HG03064 (cell line): Measurements from ENCODE around the gene CACNA1H.
"Not testable (repeated sequence)": the region's sequence is repeated elsewhere in the genome, so short reads cannot be mapped to it uniquely, and the experiment has no call there.

ENCODE experiments used
- ATAC-seq: cut with Tn5 transposase; IDR thresholded peaks from one replicate; pipeline ENCODE4 v1.9.1; 2021; ENCODE audit warnings: low read depth; ENCODE audit not compliant: unreplicated experiment

Gene CACNA1H

GRCh38 chr16:1185460-1186207 is 32.7 kb downstream of the CACNA1H start:
- ATAC-seq, result not testable (repeated sequence)

GRCh38 chr16:1188432-1189189 is 35.7 kb downstream of the CACNA1H start:
- ATAC-seq, result no peak

GRCh38 chr16:1189455-1189854 is 36.5 kb downstream of the CACNA1H start:
- no peak for ATAC-seq

DNA sequence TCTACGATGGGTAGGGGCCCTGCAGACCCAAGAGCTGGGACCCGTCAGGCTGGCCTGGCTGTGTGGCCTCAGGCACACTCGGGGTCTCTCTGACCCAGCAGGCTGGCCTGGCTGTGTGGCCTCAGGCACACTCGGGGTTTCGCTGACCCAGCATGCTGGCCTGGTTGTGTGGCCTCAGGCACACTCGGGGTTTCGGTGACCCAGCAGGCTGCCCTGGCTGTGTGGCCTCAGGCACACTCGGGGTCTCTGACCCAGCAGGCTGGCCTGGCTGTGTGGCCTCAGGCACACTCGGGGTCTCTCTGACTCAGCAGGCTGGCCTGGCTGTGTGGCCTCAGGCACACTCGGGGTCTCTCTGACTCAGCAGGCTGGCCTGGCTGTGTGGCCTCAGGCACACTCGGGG is 37.9 kb downstream of the CACNA1H start:
- not testable (repeated sequence) for ATAC-seq

DNA sequence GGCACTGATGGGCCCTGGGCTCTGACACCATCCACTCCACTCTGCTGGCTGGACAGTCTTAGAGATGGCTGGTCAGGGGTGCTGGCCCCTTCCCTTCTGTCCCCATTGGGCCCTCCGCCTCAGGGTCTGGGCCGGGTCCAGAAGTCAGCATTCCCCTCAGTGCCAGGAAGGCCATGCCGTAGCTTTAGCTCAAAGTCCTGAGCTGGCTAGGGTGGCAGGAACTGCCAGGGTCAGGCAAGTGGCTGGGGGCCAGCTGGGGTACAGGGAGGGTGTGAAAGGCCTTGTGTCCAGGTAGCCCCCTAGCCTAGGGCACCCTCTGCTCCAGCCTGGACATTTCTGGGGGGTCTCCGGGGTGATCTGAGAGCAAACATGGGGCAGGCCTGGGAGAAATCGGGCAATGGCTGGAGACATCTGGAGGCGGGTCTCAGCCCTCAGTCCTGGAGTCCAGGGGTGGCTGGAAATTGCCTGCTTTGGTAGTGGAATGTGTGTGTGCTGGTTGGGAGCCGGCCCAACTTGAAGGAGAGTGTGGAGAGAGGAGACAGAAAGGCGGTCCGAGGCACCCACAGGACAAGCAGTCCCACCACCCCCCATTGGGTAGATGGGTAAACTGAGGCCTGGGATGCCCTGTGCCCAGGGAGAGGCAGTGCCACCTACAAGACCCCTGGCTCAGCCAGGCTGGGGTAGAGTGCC is 39.6 kb downstream of the CACNA1H start:
- no peak for ATAC-seq

- no peak for ATAC-seq
Observed at GRCh38 chr16:1193143-1193824, 40.4 kb downstream of the CACNA1H start.

GRCh38 chr16:1193825-1194581 is 41.1 kb downstream of the CACNA1H start:
- no peak for ATAC-seq

DNA sequence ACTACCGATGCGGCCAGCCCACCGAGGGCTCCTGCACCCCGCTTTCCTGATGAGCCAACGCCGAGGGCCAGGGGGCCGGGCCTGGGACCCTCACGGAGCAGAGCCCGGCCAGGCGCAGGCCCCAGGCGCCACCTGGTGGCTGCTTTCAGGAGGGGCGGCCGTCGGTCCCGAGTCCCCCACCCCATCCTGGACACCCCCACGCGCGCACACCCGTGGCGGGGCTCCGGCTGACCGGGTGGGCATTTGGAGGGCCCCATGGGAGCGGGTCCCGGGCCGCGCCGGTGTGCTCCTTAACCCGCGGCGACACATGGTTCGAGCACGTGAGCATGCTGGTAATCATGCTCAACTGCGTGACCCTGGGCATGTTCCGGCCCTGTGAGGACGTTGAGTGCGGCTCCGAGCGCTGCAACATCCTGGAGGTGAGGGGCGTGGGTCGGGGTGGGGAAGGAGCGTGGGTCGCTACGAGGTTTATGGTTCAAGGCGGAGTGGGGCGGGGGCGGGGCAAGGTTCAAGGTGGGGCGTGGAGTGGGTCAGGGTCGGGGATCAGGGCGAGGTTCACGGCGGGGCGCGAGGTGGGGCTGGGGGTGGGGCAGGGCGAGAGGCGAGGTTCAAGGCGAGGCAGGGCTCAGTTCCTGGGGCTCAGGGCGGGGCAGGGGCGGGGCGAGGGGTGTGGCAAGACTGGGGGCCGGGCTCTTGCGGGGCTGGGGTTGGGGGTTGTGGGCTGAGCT is 41.9 kb downstream of the CACNA1H start:
- ATAC-seq, result no peak

- ATAC-seq, result no peak
Observed at GRCh38 chr16:1195393-1195666, 42.4 kb downstream of the CACNA1H start.

GRCh38 chr16:1196494-1196893 is 43.6 kb downstream of the CACNA1H start:
- no peak for ATAC-seq

GRCh38 chr16:1197237-1197866 is 44.4 kb downstream of the CACNA1H start:
- ATAC-seq, result no peak

GRCh38 chr16:1198194-1198593 is 45.3 kb downstream of the CACNA1H start:
- ATAC-seq, result no peak

DNA sequence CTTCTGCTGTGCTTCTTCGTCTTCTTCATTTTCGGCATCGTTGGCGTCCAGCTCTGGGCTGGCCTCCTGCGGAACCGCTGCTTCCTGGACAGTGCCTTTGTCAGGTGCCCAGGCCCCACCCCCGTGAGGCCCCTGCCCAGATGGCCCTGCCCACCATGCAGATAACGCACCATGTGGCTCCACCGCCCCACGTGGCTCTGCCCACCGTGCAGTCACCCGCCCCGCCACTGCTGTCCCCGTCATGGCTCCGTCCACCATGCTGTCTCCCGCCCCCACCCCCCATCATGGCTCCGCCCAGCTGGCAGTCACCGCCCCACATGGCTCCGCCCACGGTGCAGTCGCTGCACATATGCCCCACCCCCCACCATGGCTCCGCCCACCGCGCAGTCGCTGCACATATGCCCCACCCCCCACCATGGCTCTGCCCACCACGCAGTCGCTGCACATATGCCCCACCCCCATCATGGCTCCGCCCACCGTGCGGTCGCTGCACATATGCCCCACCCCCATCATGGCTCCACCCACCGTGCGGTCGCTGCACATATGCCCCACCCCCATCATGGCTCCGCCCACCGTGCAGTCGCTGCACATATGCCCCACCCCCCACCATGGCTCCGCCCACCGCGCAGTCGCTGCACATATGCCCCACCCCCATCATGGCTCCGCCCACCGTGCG is 45.9 kb downstream of the CACNA1H start:
- ATAC-seq, result not testable (repeated sequence)

GRCh38 chr16:1199347-1200013 is 46.6 kb downstream of the CACNA1H start:
- no peak for ATAC-seq

GRCh38 chr16:1200014-1200627 is 47.2 kb downstream of the CACNA1H start:
- no peak for ATAC-seq

GRCh38 chr16:1201444-1201843 is 48.5 kb downstream of the CACNA1H start:
- ATAC-seq, result no peak

- ATAC-seq, result no peak
Observed at GRCh38 chr16:1202274-1202673, 49.4 kb downstream of the CACNA1H start.

DNA sequence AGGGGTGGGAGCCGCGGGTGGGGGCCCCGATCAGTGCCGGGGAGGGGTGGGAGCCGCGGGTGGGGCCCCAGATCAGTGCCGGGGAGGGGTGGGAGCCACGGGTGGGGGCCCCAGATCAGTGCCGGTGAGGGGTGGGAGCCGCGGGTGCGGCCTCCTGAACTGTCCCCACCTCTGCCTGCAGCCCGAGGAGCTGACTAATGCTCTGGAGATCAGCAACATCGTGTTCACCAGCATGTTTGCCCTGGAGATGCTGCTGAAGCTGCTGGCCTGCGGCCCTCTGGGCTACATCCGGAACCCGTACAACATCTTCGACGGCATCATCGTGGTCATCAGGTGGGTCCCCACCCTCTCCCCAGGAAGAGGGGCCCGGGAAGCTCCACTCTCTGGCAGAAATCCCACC is 52.0 kb downstream of the CACNA1H start:
- no peak for ATAC-seq
